H1 (cell line): ENCODE results near the gene DCAF6.

Experiments used
- CREB1 ChIP-seq: IDR thresholded peaks from 2 replicates; pipeline ENCODE4 v1.6.1; 2012; ENCODE audit warnings: inconsistent platforms
- FOSL1 ChIP-seq: IDR thresholded peaks from 2 replicates; pipeline ENCODE4 v1.6.1; 2011; ENCODE audit warnings: mild to moderate bottlenecking, low read depth, low read length, moderate library complexity; ENCODE audit not compliant: insufficient read depth
- HDAC2 ChIP-seq, 2 experiments: fragments of 300-600 bp in 1 of 2; sonication (generic) in 1 of 2; IDR thresholded peaks; 2 replicates each; pipeline ENCODE4 v1.6.1; 2011 to 2012; ENCODE audit warnings: low read depth in 2 of 2, low read length in 2 of 2, mild to moderate bottlenecking in 2 of 2, moderate library complexity in 2 of 2, borderline replicate concordance in 1 of 2, inconsistent platforms in 1 of 2
- JUN ChIP-seq: IDR thresholded peaks from 2 replicates; pipeline ENCODE4 v1.6.1; 2011; ENCODE audit warnings: low read depth, mild to moderate bottlenecking, improper control_type of control experiment, low read length
- NRF1 ChIP-seq: IDR thresholded peaks from 2 replicates; pipeline ENCODE4 v1.6.1; 2011; ENCODE audit warnings: mild to moderate bottlenecking, low read depth, low read length, improper control_type of control experiment
- POLR2A ChIP-seq, 2 experiments: IDR thresholded peaks; 1 replicate in 1 of 2; 2 replicates in 1 of 2; pipeline ENCODE4 v1.6.1; 2011; ENCODE audit warnings: low read depth in 2 of 2, low read length in 2 of 2, mild to moderate bottlenecking in 2 of 2; ENCODE audit errors: control extremely low read depth in 1 of 2
- SIN3A ChIP-seq, 2 experiments: IDR thresholded peaks in 1 of 2; conservative IDR thresholded peaks in 1 of 2; 2 replicates each; pipeline ENCODE4 v1.6.1; 2011 to 2012; ENCODE audit warnings: low read length in 2 of 2, improper control_type of control experiment in 1 of 2, low read depth in 1 of 2, mild to moderate bottlenecking in 1 of 2
- SIX5 ChIP-seq: IDR thresholded peaks from 2 replicates; pipeline ENCODE4 v1.6.1; 2011; ENCODE audit warnings: mild to moderate bottlenecking, low read depth, low read length
- SP1 ChIP-seq: IDR thresholded peaks from 2 replicates; pipeline ENCODE4 v1.6.1; 2011; ENCODE audit warnings: low read depth, low read length
- TAF1 ChIP-seq: IDR thresholded peaks from 2 replicates; pipeline ENCODE4 v1.6.1; 2011; ENCODE audit warnings: mild to moderate bottlenecking, low read depth, low read length
- YY1 ChIP-seq: IDR thresholded peaks from 2 replicates; pipeline ENCODE4 v1.6.1; 2011; ENCODE audit warnings: low read depth, mild to moderate bottlenecking, low read length
- ZNF274 ChIP-seq: IDR thresholded peaks from 2 replicates; pipeline ENCODE4 v1.7.0; 2012; ENCODE audit warnings: low read length, borderline replicate concordance; ENCODE audit errors: extremely low read depth
- TF ChIP-seq, protein P1 (sequence below), 3 experiments: IDR thresholded peaks; 1 replicate in 2 of 3; 2 replicates in 1 of 3; pipeline versions ENCODE4 v1.5.1 to v1.6.1; 2011; ENCODE audit warnings: low read length in 3 of 3, mild to moderate bottlenecking in 3 of 3, inconsistent platforms in 2 of 3, low read depth in 1 of 3, moderate library complexity in 1 of 3; ENCODE audit not compliant: insufficient read depth in 1 of 3; ENCODE audit errors: control extremely low read depth in 1 of 3

DNA sequence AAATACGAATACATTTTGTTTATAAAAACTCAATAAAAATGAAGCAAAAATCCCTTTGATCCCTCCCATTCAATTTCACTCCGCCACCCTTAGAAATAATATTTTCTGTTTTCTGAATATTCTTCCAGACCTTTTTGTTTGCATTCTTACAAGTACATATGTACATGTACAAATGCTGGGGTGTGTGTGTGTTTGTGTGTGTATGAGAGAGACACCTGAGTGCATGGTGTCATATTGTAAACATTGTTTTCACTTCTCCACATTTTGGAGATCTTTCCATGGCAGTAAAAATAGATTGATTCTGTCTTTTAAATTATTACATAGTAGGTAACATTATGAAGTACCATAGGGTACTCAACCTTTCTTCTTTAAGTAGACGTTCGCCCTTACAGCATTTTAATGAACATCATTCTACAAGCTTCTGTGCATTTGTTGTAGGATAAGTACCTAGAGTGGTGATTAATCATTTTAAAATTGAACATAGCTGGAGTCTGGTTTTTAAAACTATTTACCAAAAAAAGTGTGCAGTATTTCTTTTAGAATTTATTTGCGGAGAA is 1.7 kb downstream of the DCAF6 start:
- TF ChIP-seq SP1 (no peak), SIN3A (conservative IDR thresholded peaks at IDR 0.05 in 1 of 2, IDR thresholded peaks at IDR 0.05 in 1 of 2; ENCODE audit: low read depth in 1 of 2, low read length in 2 of 2) (no peak), ZNF274 (no peak), YY1 (no peak), SIX5 (no peak), CREB1 (no peak), TAF1 (no peak), JUN (no peak), HDAC2 (IDR thresholded peaks at IDR 0.05; ENCODE audit: borderline replicate concordance in 1 of 2, low read depth in 2 of 2, low read length in 2 of 2) (no peak), FOSL1 (no peak), NRF1 (no peak), POLR2A (IDR thresholded peaks at IDR 0.05; ENCODE audit: control extremely low read depth in 1 of 2, low read depth in 2 of 2, low read length in 2 of 2) (no peak)
- TF ChIP-seq, protein P1, sequence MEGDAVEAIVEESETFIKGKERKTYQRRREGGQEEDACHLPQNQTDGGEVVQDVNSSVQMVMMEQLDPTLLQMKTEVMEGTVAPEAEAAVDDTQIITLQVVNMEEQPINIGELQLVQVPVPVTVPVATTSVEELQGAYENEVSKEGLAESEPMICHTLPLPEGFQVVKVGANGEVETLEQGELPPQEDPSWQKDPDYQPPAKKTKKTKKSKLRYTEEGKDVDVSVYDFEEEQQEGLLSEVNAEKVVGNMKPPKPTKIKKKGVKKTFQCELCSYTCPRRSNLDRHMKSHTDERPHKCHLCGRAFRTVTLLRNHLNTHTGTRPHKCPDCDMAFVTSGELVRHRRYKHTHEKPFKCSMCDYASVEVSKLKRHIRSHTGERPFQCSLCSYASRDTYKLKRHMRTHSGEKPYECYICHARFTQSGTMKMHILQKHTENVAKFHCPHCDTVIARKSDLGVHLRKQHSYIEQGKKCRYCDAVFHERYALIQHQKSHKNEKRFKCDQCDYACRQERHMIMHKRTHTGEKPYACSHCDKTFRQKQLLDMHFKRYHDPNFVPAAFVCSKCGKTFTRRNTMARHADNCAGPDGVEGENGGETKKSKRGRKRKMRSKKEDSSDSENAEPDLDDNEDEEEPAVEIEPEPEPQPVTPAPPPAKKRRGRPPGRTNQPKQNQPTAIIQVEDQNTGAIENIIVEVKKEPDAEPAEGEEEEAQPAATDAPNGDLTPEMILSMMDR (IDR thresholded peaks at IDR 0.05; ENCODE audit: control extremely low read depth in 1 of 3, insufficient read depth in 1 of 3, low read depth in 1 of 3, low read length in 3 of 3) = no peak
